ENCODE measurements around the gene MAPKAP1.
A peak's percentile ranks its signal among the peaks of the same experiment; 100 is the strongest.

The MAPKAP1 gene

DNA sequence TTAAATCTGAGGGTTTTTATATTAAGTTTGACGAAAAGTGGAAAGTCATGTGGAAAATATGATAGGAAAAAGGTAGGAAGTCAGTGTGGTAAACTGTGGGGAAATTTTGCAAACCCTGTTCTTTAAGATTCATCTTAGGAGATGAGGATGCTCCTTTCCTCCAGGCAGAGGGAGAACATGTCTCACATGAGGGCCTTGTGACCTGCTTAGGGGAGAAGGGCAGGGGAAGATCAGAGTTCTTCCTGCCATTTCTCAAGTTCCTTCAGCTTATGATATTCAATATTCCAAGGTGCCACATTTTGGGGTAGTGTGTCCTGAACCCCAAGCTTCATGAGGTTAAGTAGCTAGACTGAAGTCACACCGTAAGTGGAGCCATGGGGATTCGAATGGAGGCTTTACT lies 53.7 kb downstream of the MAPKAP1 start:
- Histone ChIP-seq H3K79me1 (ENCODE audit: low read length) (no peaks in the 10 kb centered on the region), H3K27me3 (ENCODE audit: insufficient read depth, low read length) (no peaks in the 10 kb centered on the region), H3K9me3 (ENCODE audit: insufficient read depth, low read depth, low read length) (no peaks in the 10 kb centered on the region), H3K4me3 (ENCODE audit: low read depth, low read length) (no peak overlapping the region), H3K4me1 (ENCODE audit: control insufficient read depth in 1 of 2, insufficient read depth in 2 of 2, low read length in 2 of 2) (peaks cover 4 to 9% of the 10 kb centered on the region in 2 experiments), H3K4ac (ENCODE audit: low read depth, low read length) (no peak overlapping the region), H4K12ac (ENCODE audit: low read depth, low read length) (no peak overlapping the region), H2BK120ac (ENCODE audit: insufficient read depth, low read length, poor library complexity) (no peak overlapping the region), H4K91ac (ENCODE audit: low read depth, low read length) (no peak overlapping the region), H3K14ac (ENCODE audit: low read length) (no peak overlapping the region), H3K36me3 (ENCODE audit: control insufficient read depth in 1 of 2, insufficient read depth in 2 of 2, low read length in 2 of 2) (no peaks in the 10 kb centered on the region), H3K23ac (ENCODE audit: low read length) (no peak overlapping the region), H2BK5ac (ENCODE audit: low read depth, low read length, poor library complexity) (no peak overlapping the region), H2AFZ (ENCODE audit: insufficient read depth, low read length, poor library complexity) (no peak overlapping the region), H2BK12ac (ENCODE audit: low read length) (no peak overlapping the region), H4K8ac (ENCODE audit: low read depth, low read length) (no peak overlapping the region), H2AK5ac (ENCODE audit: low read length) (no peak overlapping the region), H3K27ac (ENCODE audit: low read depth, low read length) (no peak overlapping the region), H3K9ac (ENCODE audit: low read length) (no peak overlapping the region), H3K79me2 (ENCODE audit: control insufficient read depth, insufficient read depth, low read length, poor library complexity) (no peaks in the 10 kb centered on the region), H3K18ac (ENCODE audit: low read length) (no peak overlapping the region), H3K4me2 (ENCODE audit: low read length) (no peak overlapping the region)
- DNase-seq, result no peak
- WGBS (ENCODE audit: extremely low coverage, insufficient coverage, insufficient read length), result 100% methylated on average over 1 of the region's 3 CpGs

- no peaks in the 10 kb centered on the region for H3K27me3 ChIP-seq (ENCODE audit: insufficient read depth, low read length)
These were observed 54.2 kb downstream of the MAPKAP1 start for GRCh38 chr9:125652759-125653158.

DNA sequence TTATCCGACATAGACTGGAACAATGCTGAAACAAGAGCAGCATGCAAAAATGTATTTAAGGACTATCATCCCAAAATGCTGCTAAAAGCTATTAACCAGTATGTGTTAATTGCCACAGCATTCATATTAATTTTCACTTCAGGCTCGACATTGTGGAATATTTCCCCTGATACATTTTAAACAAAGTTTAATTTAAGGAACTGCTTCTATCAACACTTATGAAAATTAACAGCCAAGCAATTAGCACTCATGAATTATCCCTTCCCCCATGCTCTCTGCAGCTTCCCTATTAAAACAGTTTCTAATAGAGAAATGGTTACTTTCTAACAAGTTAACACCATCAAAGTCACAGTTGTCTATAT lies 54.8 kb downstream of the MAPKAP1 start:
- H3K4me3 ChIP-seq (ENCODE audit: low read depth, low read length), result no peak overlapping the region
- no peaks in the 10 kb centered on the region for H3K9me3 ChIP-seq (ENCODE audit: insufficient read depth, low read depth, low read length)
- H3K4ac ChIP-seq (ENCODE audit: low read depth, low read length), result no peak overlapping the region
- no peak overlapping the region for H3K4me2 ChIP-seq (ENCODE audit: low read length)
- no peaks in the 10 kb centered on the region for H3K27me3 ChIP-seq (ENCODE audit: insufficient read depth, low read length)
- H2BK5ac ChIP-seq (ENCODE audit: low read depth, low read length, poor library complexity), result no peak overlapping the region
- no peak overlapping the region for H4K12ac ChIP-seq (ENCODE audit: low read depth, low read length)
- no peak overlapping the region for H3K18ac ChIP-seq (ENCODE audit: low read length)
- no peak for DNase-seq
- no peak overlapping the region for H2AFZ ChIP-seq (ENCODE audit: insufficient read depth, low read length, poor library complexity)
- H4K8ac ChIP-seq (ENCODE audit: low read depth, low read length), result no peak overlapping the region
- no peak overlapping the region for H2AK5ac ChIP-seq (ENCODE audit: low read length)
- H3K36me3 ChIP-seq (ENCODE audit: control insufficient read depth in 1 of 2, insufficient read depth in 2 of 2, low read length in 2 of 2), result no peaks in the 10 kb centered on the region
- no peaks in the 10 kb centered on the region for H3K79me1 ChIP-seq (ENCODE audit: low read length)
- no peak overlapping the region for H3K14ac ChIP-seq (ENCODE audit: low read length)
- peaks cover 4 to 9% of the 10 kb centered on the region in 2 experiments for H3K4me1 ChIP-seq (ENCODE audit: control insufficient read depth in 1 of 2, insufficient read depth in 2 of 2, low read length in 2 of 2)
- H2BK12ac ChIP-seq (ENCODE audit: low read length), result no peak overlapping the region
- no CpG with 5 or more reads among the region's 2 CpGs for WGBS (ENCODE audit: extremely low coverage, insufficient coverage, insufficient read length)
- H3K79me2 ChIP-seq (ENCODE audit: control insufficient read depth, insufficient read depth, low read length, poor library complexity), result no peaks in the 10 kb centered on the region
- H4K91ac ChIP-seq (ENCODE audit: low read depth, low read length), result no peak overlapping the region
- no peak overlapping the region for H2BK120ac ChIP-seq (ENCODE audit: insufficient read depth, low read length, poor library complexity)
- H3K27ac ChIP-seq (ENCODE audit: low read depth, low read length), result no peak overlapping the region
- no peak overlapping the region for H3K23ac ChIP-seq (ENCODE audit: low read length)
- H3K9ac ChIP-seq (ENCODE audit: low read length), result no peak overlapping the region

More at GRCh38 chr9:125652759-125653158, 54.2 kb downstream of the MAPKAP1 start:
- no peak overlapping the region for H3K4me3 ChIP-seq (ENCODE audit: low read depth, low read length)
- no peaks in the 10 kb centered on the region for H3K79me2 ChIP-seq (ENCODE audit: control insufficient read depth, insufficient read depth, low read length, poor library complexity)
- no peak overlapping the region for H2AK5ac ChIP-seq (ENCODE audit: low read length)
- no peak overlapping the region for H3K23ac ChIP-seq (ENCODE audit: low read length)
- H3K14ac ChIP-seq (ENCODE audit: low read length), result no peak overlapping the region
- no peak overlapping the region for H3K18ac ChIP-seq (ENCODE audit: low read length)
- peaks cover 4 to 9% of the 10 kb centered on the region in 2 experiments for H3K4me1 ChIP-seq (ENCODE audit: control insufficient read depth in 1 of 2, insufficient read depth in 2 of 2, low read length in 2 of 2)
- no peak overlapping the region for H2BK120ac ChIP-seq (ENCODE audit: insufficient read depth, low read length, poor library complexity)
- no peaks in the 10 kb centered on the region for H3K9me3 ChIP-seq (ENCODE audit: insufficient read depth, low read depth, low read length)
- H4K8ac ChIP-seq (ENCODE audit: low read depth, low read length), result no peak overlapping the region
- no peak for DNase-seq
- H2BK12ac ChIP-seq (ENCODE audit: low read length), result no peak overlapping the region
- no peak overlapping the region for H3K9ac ChIP-seq (ENCODE audit: low read length)
- no peaks in the 10 kb centered on the region for H3K36me3 ChIP-seq (ENCODE audit: control insufficient read depth in 1 of 2, insufficient read depth in 2 of 2, low read length in 2 of 2)
- no peak overlapping the region for H3K27ac ChIP-seq (ENCODE audit: low read depth, low read length)
- no peak overlapping the region for H4K12ac ChIP-seq (ENCODE audit: low read depth, low read length)
- no peak overlapping the region for H4K91ac ChIP-seq (ENCODE audit: low read depth, low read length)
- 100% methylated on average over 1 of the region's 6 CpGs for WGBS (ENCODE audit: extremely low coverage, insufficient coverage, insufficient read length)
- no peak overlapping the region for H2BK5ac ChIP-seq (ENCODE audit: low read depth, low read length, poor library complexity)
- H3K4me2 ChIP-seq (ENCODE audit: low read length), result no peak overlapping the region
- H3K79me1 ChIP-seq (ENCODE audit: low read length), result no peaks in the 10 kb centered on the region
- no peak overlapping the region for H3K4ac ChIP-seq (ENCODE audit: low read depth, low read length)
- H2AFZ ChIP-seq (ENCODE audit: insufficient read depth, low read length, poor library complexity), result no peak overlapping the region

GRCh38 chr9:125651576-125652232 lies 55.3 kb downstream of the MAPKAP1 start:
- no peak overlapping the region for H3K27ac ChIP-seq (ENCODE audit: low read depth, low read length)
- H2AFZ ChIP-seq (ENCODE audit: insufficient read depth, low read length, poor library complexity), result no peak overlapping the region
- DNase-seq, result no peak
- H3K9me3 ChIP-seq (ENCODE audit: insufficient read depth, low read depth, low read length), result no peaks in the 10 kb centered on the region
- no CpG with 5 or more reads among the region's 7 CpGs for WGBS (ENCODE audit: extremely low coverage, insufficient coverage, insufficient read length)
- no peak overlapping the region for H3K4me3 ChIP-seq (ENCODE audit: low read depth, low read length)
- no peak overlapping the region for H2BK120ac ChIP-seq (ENCODE audit: insufficient read depth, low read length, poor library complexity)
- H3K18ac ChIP-seq (ENCODE audit: low read length), result peak overlapping the region; percentile 10
- H3K14ac ChIP-seq (ENCODE audit: low read length), result no peak overlapping the region
- H3K4me2 ChIP-seq (ENCODE audit: low read length), result no peak overlapping the region
- H3K4ac ChIP-seq (ENCODE audit: low read depth, low read length), result no peak overlapping the region
- H3K36me3 ChIP-seq (ENCODE audit: control insufficient read depth in 1 of 2, insufficient read depth in 2 of 2, low read length in 2 of 2), result no peaks in the 10 kb centered on the region
- H2BK5ac ChIP-seq (ENCODE audit: low read depth, low read length, poor library complexity), result no peak overlapping the region
- no peak overlapping the region for H4K8ac ChIP-seq (ENCODE audit: low read depth, low read length)
- H3K79me2 ChIP-seq (ENCODE audit: control insufficient read depth, insufficient read depth, low read length, poor library complexity), result no peaks in the 10 kb centered on the region
- no peak overlapping the region for H3K9ac ChIP-seq (ENCODE audit: low read length)
- no peaks in the 10 kb centered on the region for H3K27me3 ChIP-seq (ENCODE audit: insufficient read depth, low read length)
- no peak overlapping the region for H4K12ac ChIP-seq (ENCODE audit: low read depth, low read length)
- H3K4me1 ChIP-seq (ENCODE audit: control insufficient read depth in 1 of 2, insufficient read depth in 2 of 2, low read length in 2 of 2), result peaks cover 4 to 8% of the 10 kb centered on the region in 2 experiments
- H2BK12ac ChIP-seq (ENCODE audit: low read length), result no peak overlapping the region
- H3K23ac ChIP-seq (ENCODE audit: low read length), result no peak overlapping the region
- H2AK5ac ChIP-seq (ENCODE audit: low read length), result no peak overlapping the region
- H4K91ac ChIP-seq (ENCODE audit: low read depth, low read length), result no peak overlapping the region
- H3K79me1 ChIP-seq (ENCODE audit: low read length), result no peaks in the 10 kb centered on the region

Data from trophoblast cell (in vitro differentiated cells and primary cell).